Esophagus mucosa (tissue), 1 donor: Measurements from ENCODE around the gene SGSH. TPM values are rescaled to one million over a fixed set of nuclear protein-coding genes. Genes with fewer than 3 reads are reported as not detected.

ENCODE experiments used
- ATAC-seq: fragments of 200-7000 bp; cut with Tn5 transposase; one replicate; pipeline ENCODE4 v1.9.1; 2020
- total RNA-seq: library from RNA; stranded (reverse); gene quantifications from one replicate; pipeline ENCODE4 v1.2.4, GENCODE V29; 2023
- donor health status: DM: yes; HTN: yes; CAD: no.

Gene SGSH
- total RNA-seq, 1 donor from 2014 or later: 18.9 TPM

GRCh38 chr17:80183581-80184422 is 36.3 kb downstream of the SGSH start:
- no peak for ATAC-seq

GRCh38 chr17:80182845-80183223 is 37.3 kb downstream of the SGSH start:
- ATAC-seq: no peak

GRCh38 chr17:80182118-80182844 is 37.9 kb downstream of the SGSH start:
- ATAC-seq: no peak

- no peak for ATAC-seq
These were observed 38.7 kb downstream of the SGSH start for GRCh38 chr17:80181431-80181830.

DNA sequence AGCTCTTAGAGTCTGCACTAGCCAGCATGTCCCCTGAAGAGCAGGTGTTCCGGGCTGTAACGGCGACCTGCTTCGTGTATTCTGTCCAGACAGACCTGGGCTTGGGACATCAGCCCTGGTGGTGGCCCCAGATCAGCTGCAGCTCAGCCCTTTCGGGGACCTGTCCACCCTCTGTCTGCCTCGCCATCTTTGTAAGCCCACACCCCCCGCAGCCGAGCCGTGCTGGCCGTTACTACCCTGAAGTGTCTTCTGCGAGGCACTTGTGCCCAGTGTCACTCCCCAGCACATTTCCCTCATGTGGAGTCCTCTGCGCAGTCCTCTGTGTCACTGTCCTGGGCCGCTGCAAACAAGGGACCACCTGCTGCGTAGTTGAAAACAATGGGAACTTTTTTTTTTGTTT is 39.9 kb downstream of the SGSH start:
- ATAC-seq: no peak

- ATAC-seq: no peak
These were observed 42.0 kb downstream of the SGSH start for GRCh38 chr17:80177986-80178595.

DNA sequence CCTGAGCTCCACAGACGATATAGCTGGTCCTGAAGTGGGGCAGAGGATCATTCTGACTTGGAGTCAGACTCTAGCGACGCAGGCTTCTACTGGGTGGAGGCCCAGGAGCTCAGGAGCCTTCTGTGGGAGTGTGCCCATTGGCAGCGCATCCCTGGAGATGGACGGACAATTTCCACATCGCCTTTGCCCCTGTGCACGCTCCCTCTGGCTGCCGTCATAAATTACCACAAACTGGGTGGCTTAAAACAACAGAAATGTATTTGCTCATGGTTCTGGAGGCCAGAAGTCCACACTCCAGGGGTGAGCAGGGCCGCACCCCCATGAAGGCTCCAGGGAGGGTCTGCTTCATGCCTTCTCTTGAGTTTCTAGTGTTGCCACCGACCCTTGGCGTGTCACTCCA is 43.4 kb downstream of the SGSH start:
- no peak for ATAC-seq

- no peak for ATAC-seq
These were observed 46.2 kb downstream of the SGSH start for GRCh38 chr17:80173916-80174315.

DNA sequence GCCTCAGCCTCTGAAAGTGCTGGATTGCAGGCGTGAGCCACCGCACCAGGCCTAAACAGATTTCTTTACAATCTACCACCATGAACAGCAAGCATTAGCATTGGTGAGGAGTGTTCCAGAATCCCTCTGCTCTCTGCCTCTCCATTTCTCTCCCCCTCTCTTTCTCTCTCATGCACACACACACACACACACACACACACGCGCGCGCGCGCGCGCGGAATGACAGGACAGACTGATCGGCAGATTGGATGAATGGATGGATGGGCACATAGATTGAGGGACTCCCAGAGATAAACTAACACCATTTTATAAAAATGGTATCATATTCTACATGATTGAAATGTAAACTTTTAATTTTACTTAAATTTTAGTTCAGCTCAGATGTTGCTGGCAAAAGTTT is 47.0 kb downstream of the SGSH start:
- no peak for ATAC-seq

DNA sequence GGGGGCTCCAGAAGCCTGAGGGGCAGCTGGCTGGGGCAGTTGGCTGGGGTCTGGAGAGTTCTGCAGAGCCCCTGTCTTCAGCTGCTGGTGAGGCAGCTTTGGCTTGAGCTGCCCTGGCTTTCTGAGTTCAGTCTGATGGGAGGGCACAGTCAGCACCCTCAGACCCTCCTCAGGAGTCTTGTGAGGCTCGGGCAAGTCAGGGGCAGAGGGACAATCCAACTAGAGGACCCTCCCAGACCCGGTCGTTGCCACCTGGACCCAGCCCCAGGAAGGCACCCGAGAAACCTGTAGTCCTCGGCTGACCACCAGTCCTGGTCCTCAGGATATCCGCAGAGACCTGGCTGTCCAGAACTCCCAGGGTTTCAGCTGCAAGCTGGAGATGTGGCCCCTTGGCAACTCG is 48.5 kb downstream of the SGSH start:
- no peak for ATAC-seq

- peak; percentile 96 for ATAC-seq
These were observed 50.2 kb downstream of the SGSH start, which contains the start of gene CARD14 for GRCh38 chr17:80169784-80170500. CARD14 (plus strand) TSS chr17:80170030; CDS start chr17:80181439, 11,409 bp downstream.

DNA sequence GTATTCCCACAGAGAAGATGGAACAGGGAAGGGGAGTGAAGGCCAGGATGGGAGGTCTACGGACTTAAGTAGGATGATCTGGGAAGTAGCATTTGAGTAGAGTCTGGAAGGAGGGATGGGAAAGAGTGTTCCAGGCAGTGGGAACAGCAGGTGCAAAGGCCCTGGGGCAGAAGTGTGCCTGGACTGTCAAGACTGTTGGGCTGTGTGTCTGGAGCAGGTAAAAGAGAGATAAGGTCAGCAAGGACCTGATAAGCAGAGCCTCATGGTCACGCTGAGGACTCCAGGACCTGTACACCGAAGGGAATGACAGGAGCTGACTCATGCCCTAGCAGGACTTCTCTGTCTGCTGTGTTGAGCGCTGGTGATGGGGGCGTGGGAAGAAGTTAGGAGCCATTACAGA is 51.0 kb downstream of the SGSH start:
- peak; percentile 19 for ATAC-seq

- no peak for ATAC-seq
These were observed 51.8 kb downstream of the SGSH start for GRCh38 chr17:80168371-80168770.

DNA sequence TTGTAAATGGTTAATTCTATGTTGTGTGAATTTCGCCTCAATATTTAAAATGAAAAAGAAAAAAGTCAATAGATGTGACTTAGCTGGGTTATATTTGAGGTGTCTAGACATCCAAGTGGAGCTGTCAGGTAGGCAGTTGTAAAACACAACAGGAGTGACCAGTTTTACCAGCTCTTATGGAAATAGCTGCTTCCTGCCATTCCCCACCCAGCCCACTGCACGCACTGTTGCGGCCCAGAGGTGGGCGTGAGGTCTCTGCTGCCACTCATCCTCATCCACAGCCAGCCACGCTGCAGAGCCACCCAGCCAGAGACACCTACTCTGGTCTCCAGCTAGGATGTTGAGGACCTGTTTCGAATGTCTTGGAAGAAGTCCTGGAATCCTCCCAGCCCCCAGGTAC is 53.7 kb downstream of the SGSH start:
- ATAC-seq: peak; percentile 61

DNA sequence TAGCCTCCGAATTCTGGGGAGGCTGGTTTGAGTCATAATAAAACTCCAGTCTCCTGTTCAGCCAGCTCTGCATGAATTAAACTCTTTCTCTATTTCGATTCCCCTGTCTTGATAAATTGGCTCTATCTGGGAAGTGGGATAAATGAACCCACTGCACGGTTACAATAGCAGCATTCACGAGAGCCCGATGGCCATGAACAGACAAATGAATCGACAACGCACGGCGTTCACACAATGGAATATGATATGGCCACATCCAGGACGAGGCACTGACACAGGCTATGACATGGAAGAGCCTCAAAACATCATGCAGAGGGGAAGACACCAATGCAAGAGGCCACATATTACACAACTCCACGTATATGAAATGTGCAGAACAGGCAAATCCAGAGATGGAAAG is 55.9 kb downstream of the SGSH start:
- ATAC-seq: no peak

DNA sequence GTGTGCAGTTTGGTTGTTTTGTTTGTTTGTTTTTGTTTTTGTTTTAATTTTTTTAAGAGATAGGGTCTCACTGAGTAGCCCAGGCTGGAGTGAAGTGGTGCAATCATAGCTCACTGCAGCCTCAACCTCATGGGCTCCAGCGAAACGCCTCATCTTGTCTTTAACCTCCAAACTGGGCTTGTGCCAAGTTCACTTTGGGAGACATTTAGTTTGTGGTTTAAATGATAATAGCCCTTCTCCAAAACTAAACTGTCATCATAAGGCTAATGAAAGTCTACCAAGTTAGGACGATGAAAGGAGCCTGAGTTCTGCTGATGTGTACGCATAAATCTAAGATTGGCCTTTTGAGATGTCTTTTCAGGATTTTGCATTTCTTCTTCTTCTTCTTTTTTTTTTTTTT is 56.8 kb downstream of the SGSH start:
- ATAC-seq: no peak

- ATAC-seq: no peak
These were observed 59.6 kb downstream of the SGSH start for GRCh38 chr17:80160536-80160935.

Other genes starting within 250 kb of the SGSH start
- gene TBC1D16, start 184.5 kb downstream of the SGSH start, total RNA-seq: 8.9 TPM
- 0.72 TPM for gene CCDC40, start 183.7 kb downstream of the SGSH start, total RNA-seq
- gene GAA, start 118.8 kb downstream of the SGSH start, total RNA-seq: 13.2 TPM
- gene EIF4A3, start 73.2 kb downstream of the SGSH start, total RNA-seq: 93.3 TPM
- 23.8 TPM for gene CARD14, start 50.3 kb downstream of the SGSH start, total RNA-seq
- gene SLC26A11, start 94 bp upstream of the SGSH start, total RNA-seq: 7.2 TPM
- 59.9 TPM for gene RNF213, start 40.5 kb upstream of the SGSH start, total RNA-seq
- gene ENDOV, start 194.8 kb upstream of the SGSH start, total RNA-seq: 12.9 TPM